Measurements from ENCODE around the gene TNFRSF13B. TPM values are rescaled to one million over a fixed set of nuclear protein-coding genes. Genes with fewer than 3 reads are reported as not detected.

The TNFRSF13B gene
- total and polyA plus RNA-seq, 2 experiments from 2014 or later: 0.24 TPM; not detected in 1

GRCh38 chr17:16925461-16926060 lies 46.4 kb downstream of the TNFRSF13B start:
- no peak overlapping the region for H3K27ac ChIP-seq (ENCODE audit: low read depth)
- no peak overlapping the region for H3K4me3 ChIP-seq
- peaks cover 2% of the 10 kb centered on the region; the same call in 1 of the 3 replicates for H3K9me3 Mint-ChIP-seq
- H3K27me3 ChIP-seq (ENCODE audit: insufficient read depth): no peaks in the 10 kb centered on the region
- no peak overlapping the region for H3K4me2 ChIP-seq
- DNase-seq (ENCODE audit: low spot score): no peak
- TF ChIP-seq NANOG (IDR thresholded peaks at IDR 0.05; ENCODE audit: borderline replicate concordance) (no peak), ZNF114 (CRISPR knock-in tag; IDR thresholded peaks at IDR 0.05) (no peak), ETS1 (IDR thresholded peaks at IDR 0.05) (no peak), ZNF331 (CRISPR knock-in tag; IDR thresholded peaks at IDR 0.05; ENCODE audit: low read depth) (no peak)
- no peaks in the 10 kb centered on the region for H3F3A ChIP-seq (replicated peaks; ENCODE audit: low read depth)
- ATAC-seq: no peak
- no peaks in the 10 kb centered on the region for H3K79me2 ChIP-seq (replicated peaks; ENCODE audit: insufficient read depth)
- H3K27ac Mint-ChIP-seq: no peak overlapping the region
- no peak overlapping the region for H3K4me3 Mint-ChIP-seq
- H2AFZ ChIP-seq: no peak overlapping the region
- H4K20me1 ChIP-seq (replicated peaks; ENCODE audit: insufficient read depth): no peaks in the 10 kb centered on the region
- H3K9me2 ChIP-seq (ENCODE audit: insufficient read depth): no peaks in the 10 kb centered on the region
- H3K4me1 ChIP-seq (ENCODE audit: insufficient read depth): no peaks in the 10 kb centered on the region
- peaks cover 3% of the 10 kb centered on the region for H3K27me3 Mint-ChIP-seq (ENCODE audit: insufficient read depth, low read depth, poor library complexity)
- H3K36me3 ChIP-seq (ENCODE audit: insufficient read depth): no peaks in the 10 kb centered on the region
- H3K36me3 Mint-ChIP-seq (ENCODE audit: low read depth): no peaks in the 10 kb centered on the region
- no peaks in the 10 kb centered on the region for H3K4me1 Mint-ChIP-seq

- no peaks in the 10 kb centered on the region for H3K36me3 Mint-ChIP-seq (ENCODE audit: low read depth)
- Histone ChIP-seq H2AFZ (no peak overlapping the region), H3F3A (replicated peaks; ENCODE audit: low read depth) (no peaks in the 10 kb centered on the region), H3K4me2 (no peak overlapping the region), H3K9me2 (ENCODE audit: insufficient read depth) (no peaks in the 10 kb centered on the region), H4K20me1 (replicated peaks; ENCODE audit: insufficient read depth) (no peaks in the 10 kb centered on the region), H3K4me1 (ENCODE audit: insufficient read depth) (no peaks in the 10 kb centered on the region), H3K79me2 (replicated peaks; ENCODE audit: insufficient read depth) (no peaks in the 10 kb centered on the region), H3K27ac (ENCODE audit: low read depth) (no peak overlapping the region), H3K27me3 (ENCODE audit: insufficient read depth) (no peaks in the 10 kb centered on the region), H3K36me3 (ENCODE audit: insufficient read depth) (no peaks in the 10 kb centered on the region), H3K4me3 (no peak overlapping the region)
- DNase-seq (ENCODE audit: low spot score): no peak
- no peak overlapping the region for H3K4me3 Mint-ChIP-seq
- H3K27me3 Mint-ChIP-seq (ENCODE audit: insufficient read depth, low read depth, poor library complexity): peaks cover 5% of the 10 kb centered on the region
- H3K27ac Mint-ChIP-seq: no peak overlapping the region
- H3K9me3 Mint-ChIP-seq: peaks cover 2% of the 10 kb centered on the region; the same call in 1 of the 3 replicates
- peaks cover 3% of the 10 kb centered on the region; the same call in 1 of the 3 replicates for H3K4me1 Mint-ChIP-seq
- no peak for ATAC-seq
- no peak for TF ChIP-seq ETS1 (IDR thresholded peaks at IDR 0.05)
- no peak for TF ChIP-seq CREB1 (CRISPR knock-in tag; IDR thresholded peaks at IDR 0.05; ENCODE audit: low read depth)
- TF ChIP-seq ZNF331 (CRISPR knock-in tag; IDR thresholded peaks at IDR 0.05; ENCODE audit: low read depth): no peak
- TF ChIP-seq EZH2phosphoT487 (IDR thresholded peaks at IDR 0.05; ENCODE audit: unreplicated experiment): no peak
- no peak for TF ChIP-seq EZH2 (IDR thresholded peaks at IDR 0.05; ENCODE audit: low read depth, unreplicated experiment)
- no peak for TF ChIP-seq JUNB (IDR thresholded peaks at IDR 0.05; ENCODE audit: unreplicated experiment)
- no peak for TF ChIP-seq ZNF114 (CRISPR knock-in tag; IDR thresholded peaks at IDR 0.05)
- no peak for TF ChIP-seq CTCF (conservative IDR thresholded peaks at IDR 0.05; ENCODE audit: low read depth in 2 of 2)
- no peak for TF ChIP-seq STAT1 (IDR thresholded peaks at IDR 0.05; ENCODE audit: unreplicated experiment)
- no peak for TF ChIP-seq POLR2AphosphoS5 (IDR thresholded peaks at IDR 0.05; ENCODE audit: low read depth)
- no peak for TF ChIP-seq REST (IDR thresholded peaks at IDR 0.05; ENCODE audit: unreplicated experiment)
- TF ChIP-seq NANOG (IDR thresholded peaks at IDR 0.05; ENCODE audit: borderline replicate concordance): no peak
Measured at GRCh38 chr17:16924696-16925440, 47.0 kb downstream of the TNFRSF13B start.
